Mesenteric fat pad (tissue), 1 donor: ENCODE data around the gene CCND3. TPM values are rescaled to one million over a fixed set of nuclear protein-coding genes. Genes with fewer than 3 reads are reported as not detected.

ENCODE experiments used
- DNase-seq: peaks from one replicate; pipeline ENCODE4 v3.0.0-alpha.2; 2020; ENCODE audit warnings: low spot score
- long read RNA-seq: library from polyadenylated mRNA; unstranded; transcript quantifications from one replicate; pipeline ENCODE4 v2.0.0, GENCODE V29; 2020
- total RNA-seq: library from RNA; stranded (reverse); fragmentation: NEBNext Ultra II Directional; extraction: Animal tissue kit (Norgen Biotek cat#: 25700); gene quantifications from one replicate; pipeline ENCODE4 v1.2.1, GENCODE V29; 2021
- donor health status: DM: yes; HTN: yes; CAD: no.

The CCND3 gene
- total RNA-seq: 104 TPM
- long read RNA-seq, transcript CCND3-204 (4 exons, 1,724 nt): minor isoform, 11 of 560 reads
- long read RNA-seq, transcript CCND3-202 (5 exons, 2,133 nt): minor isoform, 35 of 560 reads
- long read RNA-seq, transcript CCND3-205 (4 exons, 1,843 nt): minor isoform, 52 of 560 reads
- long read RNA-seq, transcript CCND3-203 (5 exons, 2,085 nt): major isoform, 388 of 560 reads
- long read RNA-seq, partial matches to known transcripts: 24 of 560 reads
- long read RNA-seq, other reads (novel, unspliced or antisense): 42 of 560 reads

DNA sequence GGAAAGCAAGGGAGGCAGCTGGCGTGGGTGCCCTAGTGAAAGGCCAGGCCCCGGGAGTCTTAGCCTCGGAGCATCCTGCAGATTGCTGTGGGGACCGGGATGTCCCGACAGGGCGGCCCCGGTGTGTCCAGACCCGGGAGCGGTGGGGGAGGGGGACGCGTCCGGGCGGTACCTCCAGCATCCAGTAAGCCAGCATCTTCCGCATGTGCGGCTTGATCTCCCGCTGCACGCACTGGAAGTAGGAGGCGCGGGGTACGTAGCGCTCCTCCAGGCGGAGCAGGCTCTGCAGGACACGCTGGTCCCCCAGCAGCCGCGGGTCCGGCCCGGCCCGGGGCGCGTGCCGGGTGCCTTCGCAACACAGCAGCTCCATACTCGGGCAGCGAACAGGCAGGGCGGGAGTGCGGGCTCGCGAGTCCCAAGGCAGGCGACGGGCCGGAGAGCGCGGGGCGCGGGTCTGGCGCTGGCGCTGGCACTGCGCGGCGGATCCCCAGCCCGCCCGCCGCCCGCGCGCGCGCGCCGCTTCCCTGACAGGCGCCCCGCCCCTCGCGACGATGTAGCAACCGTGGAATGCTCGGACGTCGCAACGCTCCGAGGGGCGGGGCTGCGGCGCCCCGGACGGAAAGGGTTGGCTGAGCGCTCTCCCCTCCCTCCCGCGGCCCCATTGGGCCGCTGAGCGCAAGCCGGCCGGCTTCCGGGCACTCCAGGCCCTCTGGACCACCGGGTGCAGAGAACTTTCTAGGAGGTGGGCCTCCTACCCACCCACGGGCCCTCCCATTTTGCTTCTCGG lies at the start of gene CCND3:
Gene CCND3 (minus strand): TSS at position 529 of the 787 bp plus-strand sequence. CDS start 159 bp downstream, at position 370.
- DNase-seq: peak; percentile 97

DNA sequence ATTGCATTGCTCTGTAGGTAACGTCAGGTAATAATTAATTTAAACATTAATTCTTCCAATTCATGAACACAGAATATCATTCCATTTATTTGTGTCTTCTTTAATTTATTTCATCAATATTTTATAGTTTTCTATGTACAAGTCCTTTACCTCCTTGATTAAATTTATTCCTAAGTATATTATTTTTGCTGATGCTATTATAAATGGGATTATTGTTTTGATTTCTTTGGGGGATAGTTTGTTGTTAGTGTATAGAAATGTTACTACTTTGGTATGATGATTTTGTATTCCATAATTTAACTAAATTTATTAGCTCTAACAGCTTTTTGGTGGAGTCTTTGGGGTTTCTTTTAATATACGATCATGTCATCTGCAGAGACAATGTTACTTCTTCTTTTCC lies 44.7 kb upstream of the CCND3 start:
- no peak for DNase-seq

- no peak for DNase-seq
These were observed 43.0 kb upstream of the CCND3 start for GRCh38 chr6:41984623-41985022.

DNA sequence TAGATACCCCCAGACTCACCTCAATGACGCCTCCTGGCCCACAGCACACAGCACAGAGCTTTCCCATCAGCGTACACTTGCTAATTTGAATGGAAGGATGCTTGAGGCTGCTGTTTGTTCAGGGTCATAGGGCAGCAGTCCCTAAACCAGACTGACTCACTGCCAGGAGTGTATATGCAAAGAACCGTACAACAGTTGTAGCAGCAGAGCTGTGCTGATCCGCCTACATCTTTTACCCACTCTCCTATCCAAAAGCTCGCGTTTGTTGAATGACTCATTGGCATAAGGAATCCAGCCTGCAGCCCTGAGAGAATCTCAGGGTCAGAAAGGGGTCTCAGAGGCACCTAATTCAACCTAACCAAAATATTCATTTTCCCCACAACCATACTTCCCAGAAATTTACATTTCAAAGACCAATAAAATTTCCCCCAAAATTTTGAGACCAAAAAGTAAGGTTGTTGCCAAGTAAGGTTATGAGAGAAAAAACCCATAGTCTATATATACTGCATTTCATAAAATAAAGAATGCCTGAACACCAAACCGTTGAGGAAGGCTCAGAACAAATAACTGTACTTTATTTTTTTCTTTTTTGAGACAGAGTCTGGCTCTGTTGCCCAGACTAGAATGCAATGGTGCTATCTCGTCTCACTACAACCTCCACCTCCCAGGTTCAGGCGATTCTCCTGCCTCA lies 35.3 kb upstream of the CCND3 start:
- peak; percentile 18 for DNase-seq

DNA sequence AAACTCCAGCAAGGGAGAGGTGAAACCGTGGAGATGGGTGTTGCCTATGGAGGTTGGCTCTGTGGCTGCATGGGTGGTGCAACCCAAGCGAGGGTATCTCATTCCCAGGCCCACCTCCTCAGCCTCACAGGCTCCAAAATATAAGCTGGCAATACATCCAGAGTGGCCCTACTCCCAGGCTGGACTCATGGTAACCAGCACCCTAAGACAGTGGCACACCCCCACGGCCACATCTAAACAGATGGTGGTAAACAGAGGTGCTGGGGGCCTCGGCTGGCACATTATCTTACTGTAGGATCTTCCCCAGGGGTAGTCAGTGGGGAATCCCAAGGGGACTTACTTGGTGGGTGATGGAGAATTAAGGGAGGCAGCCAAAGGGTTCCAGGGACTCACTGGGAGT lies 33.7 kb upstream of the CCND3 start:
- DNase-seq: peak; percentile 43

DNA sequence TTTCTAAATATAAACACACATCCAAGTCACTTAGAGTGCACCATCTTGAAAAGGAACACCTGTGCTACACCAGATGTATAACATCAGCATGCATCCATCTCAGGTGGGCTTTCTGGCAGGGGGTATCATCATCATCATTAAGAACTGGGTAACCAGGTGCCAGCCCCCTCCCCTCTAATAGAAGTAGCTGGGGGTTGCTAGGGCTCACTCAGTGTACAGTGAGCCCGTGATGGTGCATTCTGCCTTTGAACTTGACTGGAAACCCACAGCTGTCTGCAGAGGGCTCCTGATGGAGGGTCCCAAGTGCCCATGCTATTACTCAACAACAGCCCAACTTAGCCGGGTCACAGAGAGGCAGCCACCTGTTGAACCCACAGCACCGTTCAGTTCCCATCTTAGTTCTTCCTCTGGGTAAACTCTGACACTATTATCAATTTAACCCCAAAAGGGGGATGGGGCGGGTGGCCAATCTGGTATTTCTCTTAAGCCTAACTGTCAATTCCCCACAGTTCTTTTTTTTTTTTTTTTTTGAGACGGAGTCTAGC lies 32.7 kb upstream of the CCND3 start:
- DNase-seq: peak; percentile 37

DNA sequence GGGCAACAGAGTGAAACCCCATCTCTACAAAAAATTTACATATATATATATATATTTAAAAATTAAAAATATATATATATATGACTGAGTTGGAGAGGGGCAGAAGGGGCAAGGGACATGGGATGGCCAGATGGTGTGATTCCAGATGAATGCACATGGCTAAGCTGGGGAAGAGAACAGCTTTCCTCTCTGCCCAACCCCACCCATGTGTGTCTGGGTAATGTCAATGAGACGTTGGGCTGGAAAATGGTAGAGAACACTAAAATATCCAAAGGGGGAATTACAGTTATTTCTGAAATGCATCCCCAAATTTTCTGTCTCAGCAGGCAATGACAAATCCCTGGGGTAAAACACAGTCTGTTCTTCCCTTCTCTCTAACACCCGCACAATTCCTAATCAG lies 31.2 kb upstream of the CCND3 start:
- no peak for DNase-seq

DNA sequence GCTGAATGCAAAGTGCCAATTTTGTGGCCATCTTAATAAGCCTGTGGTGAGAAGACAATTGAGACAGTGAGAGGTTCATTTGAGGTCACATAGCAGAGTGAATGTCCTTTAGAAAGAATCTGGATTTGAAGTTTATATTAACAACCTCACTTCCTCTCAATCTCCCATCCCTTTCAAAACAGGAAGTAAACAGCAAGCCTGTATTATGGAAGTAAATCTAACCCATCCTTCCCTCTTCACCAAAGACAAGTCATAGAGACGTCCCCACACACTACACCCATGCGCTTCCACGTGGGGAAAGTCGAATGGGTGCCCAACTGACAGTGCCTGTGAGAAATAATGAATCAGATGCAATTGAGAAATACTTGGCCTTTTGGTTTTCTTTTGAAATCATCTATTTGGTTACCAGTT lies 28.8 kb upstream of the CCND3 start:
- DNase-seq: peak; percentile 18

DNA sequence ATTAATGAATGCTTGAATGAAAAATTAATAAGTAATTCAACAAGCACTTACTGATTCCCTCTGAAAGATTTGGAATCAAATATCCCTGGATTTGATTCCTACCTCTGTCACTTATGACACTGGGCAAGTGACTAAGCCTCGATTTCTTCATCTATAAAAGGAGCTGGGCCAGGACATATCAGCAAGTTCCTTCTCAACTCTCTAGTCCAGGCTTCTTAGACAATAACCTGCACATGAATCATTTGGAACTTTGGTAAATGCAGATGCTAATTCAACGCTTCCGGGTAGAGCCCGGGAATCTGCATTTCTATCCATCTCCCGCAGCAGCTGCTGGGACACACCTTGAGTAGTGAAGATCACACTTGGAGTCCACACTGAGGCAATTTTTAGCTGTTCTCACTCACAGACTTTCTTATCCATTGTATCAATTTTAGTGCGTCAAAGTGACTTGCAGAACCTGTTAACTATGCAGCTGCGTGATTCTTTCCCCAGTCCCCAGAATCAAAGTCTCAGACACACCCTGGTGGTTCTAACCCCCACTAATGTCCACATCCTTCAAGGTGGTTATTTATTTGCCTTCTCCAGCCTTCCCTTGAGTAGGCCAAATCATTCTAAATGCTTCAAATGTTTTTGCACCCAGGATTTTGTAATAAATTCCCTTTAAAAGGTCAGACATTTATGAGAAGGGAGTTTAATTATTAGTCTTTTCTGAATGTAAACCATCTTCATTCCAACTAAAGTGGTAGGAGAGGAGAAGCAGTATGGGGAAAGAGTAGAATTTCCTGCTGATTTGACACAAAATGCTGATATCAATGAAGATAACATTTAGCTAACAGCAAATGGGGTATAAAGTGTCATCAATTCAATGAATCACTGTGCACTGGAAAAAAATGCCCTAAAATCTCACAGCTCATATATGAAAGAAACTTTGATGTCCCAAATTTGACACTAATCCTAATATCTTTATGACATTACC lies 26.0 kb upstream of the CCND3 start:
- peak; percentile 30 for DNase-seq

DNA sequence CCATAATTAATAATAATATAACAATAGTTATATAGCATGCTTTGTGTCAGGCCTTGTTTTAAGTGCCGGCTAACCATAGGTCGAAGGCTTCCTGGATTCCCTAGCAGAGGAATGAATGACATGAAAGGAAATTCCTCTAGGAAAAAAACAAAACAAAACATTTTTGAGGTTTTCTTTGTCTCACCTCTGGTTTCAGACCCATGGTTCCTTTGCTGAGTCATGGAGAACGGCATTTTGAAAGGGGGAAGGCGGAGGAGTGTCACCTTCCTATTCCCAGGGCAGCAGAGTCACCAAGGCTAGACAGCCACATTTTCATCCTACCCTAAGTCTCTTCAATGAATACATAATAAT lies 25.3 kb upstream of the CCND3 start:
- no peak for DNase-seq

- DNase-seq: no peak
These were observed 24.8 kb upstream of the CCND3 start for GRCh38 chr6:41966214-41966920.

GRCh38 chr6:41965429-41966213 lies 24.0 kb upstream of the CCND3 start:
- no peak for DNase-seq

DNA sequence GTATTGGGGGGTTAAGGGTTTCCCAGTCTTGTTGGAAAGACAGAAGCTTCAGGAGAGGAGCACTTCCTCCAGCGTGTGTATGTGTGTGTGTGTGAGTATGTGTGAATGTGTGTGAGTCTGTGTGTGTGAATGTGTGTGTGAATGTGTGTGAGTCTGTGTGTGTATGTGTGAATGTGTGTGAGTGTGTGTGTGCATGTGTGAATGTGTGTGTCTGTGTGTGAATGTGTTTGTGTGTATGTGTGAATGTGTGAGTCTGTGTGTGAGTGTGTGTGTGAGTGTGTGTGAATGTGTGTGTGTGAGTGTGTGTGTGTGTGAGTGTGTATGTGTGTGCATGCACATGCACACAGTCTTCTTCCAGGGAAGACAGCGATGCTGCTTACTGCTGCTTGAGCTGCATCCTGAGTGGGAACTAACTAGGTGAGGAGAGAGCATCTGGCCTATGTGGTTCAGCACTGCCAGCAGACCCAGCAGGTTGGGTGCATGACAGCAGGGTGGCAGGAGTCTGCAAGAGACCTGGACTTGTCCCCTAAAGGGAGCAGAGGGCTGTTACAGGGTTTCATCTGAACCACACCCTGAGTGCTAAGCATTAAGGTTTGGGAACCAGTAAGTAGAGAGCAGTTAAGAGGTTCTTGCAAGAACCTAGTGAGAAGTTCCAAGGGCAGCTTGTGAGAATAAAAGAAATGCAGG lies 22.7 kb upstream of the CCND3 start:
- peak; percentile 20 for DNase-seq

- peak; percentile 5 for DNase-seq
These were observed 21.8 kb upstream of the CCND3 start for GRCh38 chr6:41963371-41963770.

DNA sequence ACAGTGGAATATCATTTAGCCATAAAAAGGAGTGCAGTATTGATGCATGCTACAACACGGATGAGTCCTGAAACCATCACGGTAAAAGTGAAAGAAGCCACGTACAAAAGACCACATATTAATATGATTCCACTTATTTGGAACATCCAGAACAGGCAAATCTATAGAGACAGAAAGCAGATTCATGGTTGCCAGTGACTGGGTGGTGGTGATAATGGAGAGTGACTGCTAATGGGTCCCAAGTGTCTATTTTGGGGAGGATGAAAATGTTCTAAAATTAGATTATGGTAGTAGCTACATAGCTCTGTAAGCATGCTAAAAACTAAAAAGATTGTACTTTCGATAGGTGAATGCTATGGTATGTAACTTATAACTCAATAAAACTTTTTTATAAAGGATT lies 18.4 kb upstream of the CCND3 start:
- DNase-seq: no peak

- no peak for DNase-seq
These were observed 16.6 kb upstream of the CCND3 start for GRCh38 chr6:41958022-41958856.

- no peak for DNase-seq
These were observed 15.5 kb upstream of the CCND3 start for GRCh38 chr6:41957117-41957516.

DNA sequence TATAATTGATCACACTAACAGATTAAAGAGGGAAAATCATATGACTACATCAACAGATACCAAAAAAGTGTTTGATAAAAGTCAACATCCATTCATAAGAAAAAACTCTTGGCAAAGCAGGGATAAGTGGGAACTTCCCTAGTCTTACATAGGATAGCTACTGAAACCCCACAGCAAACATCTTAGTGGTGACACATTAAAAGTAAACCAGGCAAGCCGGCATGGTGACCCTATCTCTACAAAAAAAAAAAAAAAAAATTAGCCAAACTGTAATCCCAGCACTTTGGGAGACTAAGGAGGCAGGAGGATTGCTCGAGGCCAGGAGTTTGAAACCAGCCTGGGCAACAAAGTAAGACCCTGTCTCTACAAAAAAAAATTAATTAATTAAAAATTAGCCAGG lies 13.8 kb upstream of the CCND3 start:
- no peak for DNase-seq
